ENCODE measurements around the gene SUGP2. TPM values are rescaled to one million over a fixed set of nuclear protein-coding genes. Genes with fewer than 3 reads are reported as not detected.

Gene SUGP2
- total RNA-seq, 1 donor = 41.5 TPM

DNA sequence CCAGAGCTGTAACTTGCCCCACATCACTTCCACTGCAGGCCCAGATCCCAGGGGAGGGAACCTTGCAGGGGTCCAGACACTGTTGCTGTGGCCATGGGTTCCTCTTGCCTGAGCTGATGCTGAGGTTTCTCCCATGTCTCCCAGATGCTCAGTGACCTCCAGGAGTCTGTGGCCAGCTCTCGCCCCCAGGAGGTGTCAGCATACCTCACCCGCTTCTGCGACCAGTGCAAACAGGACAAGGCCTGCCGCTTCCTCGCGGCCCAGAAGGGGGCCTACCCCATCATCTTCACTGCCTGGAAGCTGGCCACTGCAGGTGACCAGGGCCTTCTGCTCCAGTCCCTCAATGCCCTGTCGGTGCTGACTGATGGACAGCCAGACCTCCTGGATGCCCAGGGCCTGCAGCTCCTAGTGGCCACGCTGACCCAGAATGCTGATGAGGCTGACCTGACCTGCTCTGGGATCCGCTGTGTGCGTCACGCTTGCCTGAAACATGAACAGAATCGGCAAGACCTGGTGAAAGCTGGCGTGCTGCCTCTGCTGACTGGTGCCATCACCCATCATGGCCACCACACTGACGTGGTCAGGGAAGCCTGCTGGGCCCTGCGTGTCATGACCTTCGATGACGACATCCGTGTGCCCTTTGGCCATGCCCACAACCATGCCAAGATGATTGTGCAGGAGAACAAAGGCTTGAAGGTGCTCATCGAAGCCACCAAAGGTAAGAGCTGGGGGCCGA, 18.3 kb upstream of the SUGP2 start:
- Histone ChIP-seq H3K4me3 (ENCODE audit: low read length) (no peak overlapping the region), H3K27me3 (ENCODE audit: insufficient read depth, low read length) (no peaks in the 10 kb centered on the region), H3K9me3 (ENCODE audit: low read depth, low read length) (no peaks in the 10 kb centered on the region), H3K4me1 (ENCODE audit: insufficient read depth, low read length) (no peaks in the 10 kb centered on the region)

DNA sequence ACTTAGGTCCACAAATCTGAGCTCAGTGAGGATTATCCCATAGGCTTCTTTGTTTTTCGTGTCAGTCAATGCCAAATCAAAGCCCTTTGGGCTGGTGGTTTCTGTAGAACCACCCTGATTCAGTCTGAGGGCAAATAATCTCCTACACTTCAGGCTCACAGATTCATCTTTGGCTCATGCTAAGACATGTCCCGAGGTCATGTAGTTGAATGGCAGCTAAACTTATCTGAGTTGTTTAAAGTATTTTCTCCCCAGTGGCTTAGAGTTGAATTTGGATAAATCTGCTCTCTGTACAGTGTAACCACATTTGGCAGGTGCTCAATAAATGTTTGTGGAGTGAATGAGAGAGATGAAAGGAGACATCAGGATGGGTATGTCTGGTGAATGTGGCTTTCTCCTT, 17.4 kb upstream of the SUGP2 start:
- Histone ChIP-seq H3K4me3 (ENCODE audit: low read length) (no peak overlapping the region), H3K9me3 (ENCODE audit: low read depth, low read length) (no peaks in the 10 kb centered on the region), H3K4me1 (ENCODE audit: insufficient read depth, low read length) (no peaks in the 10 kb centered on the region), H3K27me3 (ENCODE audit: insufficient read depth, low read length) (no peaks in the 10 kb centered on the region)

DNA sequence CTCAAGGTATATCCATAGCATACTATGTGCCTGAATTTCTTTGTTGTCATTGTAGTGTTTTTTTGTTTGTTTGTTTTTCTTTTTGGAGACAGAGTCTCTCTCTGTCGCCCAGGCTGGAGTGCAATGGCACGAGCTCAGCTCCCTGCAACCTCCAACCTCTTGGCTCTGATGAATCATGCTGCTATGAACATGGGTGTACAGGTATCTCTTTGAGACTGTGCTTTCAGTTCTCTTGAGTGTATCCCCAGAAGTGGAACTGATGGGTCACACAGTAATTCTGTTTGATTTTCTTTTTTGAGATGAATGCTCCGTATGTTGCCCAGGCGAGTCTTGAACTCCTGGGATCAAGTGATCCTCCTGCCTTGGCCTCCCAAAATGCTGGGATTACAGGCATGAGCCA, 16.8 kb upstream of the SUGP2 start:
- no peaks in the 10 kb centered on the region for H3K4me1 ChIP-seq (ENCODE audit: insufficient read depth, low read length)
- H3K9me3 ChIP-seq (ENCODE audit: low read depth, low read length) = no peaks in the 10 kb centered on the region
- no peaks in the 10 kb centered on the region for H3K27me3 ChIP-seq (ENCODE audit: insufficient read depth, low read length)
- H3K4me3 ChIP-seq (ENCODE audit: low read length) = no peak overlapping the region

DNA sequence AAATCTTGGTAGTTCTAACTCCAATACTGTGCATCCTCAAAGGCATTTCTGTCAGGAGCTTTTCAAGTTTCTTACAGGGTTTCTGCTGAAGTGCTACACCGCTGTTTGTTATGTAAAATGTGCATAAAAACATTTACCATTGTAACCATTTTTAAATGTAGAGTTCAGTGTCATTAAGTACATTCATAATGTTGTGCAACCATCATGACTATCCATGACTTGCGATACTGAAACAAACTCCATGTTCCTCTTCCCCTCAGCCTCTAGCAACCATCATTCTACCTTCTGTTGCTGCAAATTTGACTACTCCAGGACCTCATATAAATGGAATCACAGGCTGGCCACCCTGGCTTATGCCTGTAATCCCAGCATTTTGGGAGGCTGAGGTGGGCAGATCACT, 16.1 kb upstream of the SUGP2 start:
- H3K9me3 ChIP-seq (ENCODE audit: low read depth, low read length) = no peaks in the 10 kb centered on the region
- no peaks in the 10 kb centered on the region for H3K4me1 ChIP-seq (ENCODE audit: insufficient read depth, low read length)
- no peak overlapping the region for H3K4me3 ChIP-seq (ENCODE audit: low read length)
- H3K27me3 ChIP-seq (ENCODE audit: insufficient read depth, low read length) = no peaks in the 10 kb centered on the region

DNA sequence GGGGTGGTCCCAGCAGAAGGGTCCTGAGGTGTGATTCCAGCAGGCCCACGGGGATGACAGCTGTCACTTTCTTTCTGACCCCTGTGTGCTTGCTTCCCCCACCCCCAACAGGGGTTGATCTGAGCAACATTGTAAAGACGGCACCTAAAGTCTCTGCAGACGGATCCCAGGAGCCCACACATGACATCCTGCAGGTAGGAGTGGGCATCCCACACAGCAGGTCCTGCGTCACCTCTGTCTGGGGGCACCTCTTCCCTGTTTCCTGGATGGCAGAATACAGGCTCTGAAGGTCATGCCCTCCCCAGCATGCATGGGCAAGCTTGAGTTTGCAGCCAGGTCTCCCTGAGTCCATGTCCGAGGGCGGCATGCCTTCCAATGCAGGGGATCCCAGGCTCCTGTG, 10.6 kb upstream of the SUGP2 start:
- Histone ChIP-seq H3K4me3 (ENCODE audit: low read length) (no peak overlapping the region), H3K27me3 (ENCODE audit: insufficient read depth, low read length) (no peaks in the 10 kb centered on the region), H3K9me3 (ENCODE audit: low read depth, low read length) (no peaks in the 10 kb centered on the region), H3K4me1 (ENCODE audit: insufficient read depth, low read length) (peaks cover 19% of the 10 kb centered on the region)

DNA sequence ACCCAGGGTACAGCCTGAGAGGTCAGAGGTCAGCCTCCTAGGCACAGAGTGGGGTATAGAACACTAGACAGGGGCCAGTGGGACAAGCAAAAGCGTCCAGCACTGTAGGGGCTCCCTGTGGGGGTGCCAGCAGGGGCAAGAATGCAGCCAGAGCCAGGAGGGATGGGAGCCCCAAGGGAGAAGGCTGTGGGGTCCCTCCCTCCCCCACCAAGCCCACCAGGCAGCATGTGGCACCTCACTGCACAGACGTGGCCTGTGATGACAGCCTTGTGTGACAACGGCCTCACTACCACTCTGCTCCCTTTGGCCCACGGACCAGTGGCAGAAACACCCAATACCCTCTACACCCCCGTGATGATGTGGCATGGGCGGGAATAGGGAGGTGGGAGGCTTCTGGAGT, 10.2 kb upstream of the SUGP2 start:
- Histone ChIP-seq H3K4me1 (ENCODE audit: insufficient read depth, low read length) (peaks cover 19% of the 10 kb centered on the region), H3K4me3 (ENCODE audit: low read length) (no peak overlapping the region), H3K9me3 (ENCODE audit: low read depth, low read length) (no peaks in the 10 kb centered on the region), H3K27me3 (ENCODE audit: insufficient read depth, low read length) (no peaks in the 10 kb centered on the region)

DNA sequence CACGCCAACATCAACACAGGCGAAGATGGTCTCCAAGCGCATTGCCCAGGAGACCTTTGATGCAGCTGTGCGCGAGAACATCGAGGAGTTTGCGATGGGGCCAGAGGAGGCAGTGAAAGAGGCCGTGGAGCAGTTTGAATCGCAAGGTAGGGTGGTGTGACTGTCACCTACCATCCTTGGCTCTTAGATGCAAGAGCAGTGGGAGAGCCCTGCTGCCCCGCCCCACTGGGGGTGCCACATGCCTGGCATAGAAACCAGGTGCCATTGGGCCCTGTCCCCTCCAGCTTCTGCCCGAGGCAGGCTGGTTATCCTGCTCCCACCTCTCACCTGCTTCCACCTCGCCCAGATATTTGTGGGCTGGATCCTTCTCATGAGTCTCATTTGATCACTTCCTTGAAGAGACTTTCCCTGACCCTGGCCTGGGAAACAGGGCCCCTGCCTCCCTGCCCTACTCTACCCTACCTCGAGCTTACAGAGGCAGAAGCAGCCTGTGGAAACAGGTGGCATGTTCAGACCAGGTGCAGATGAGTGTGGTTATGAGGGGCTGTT, 9.5 kb upstream of the SUGP2 start:
- peaks cover 19% of the 10 kb centered on the region for H3K4me1 ChIP-seq (ENCODE audit: insufficient read depth, low read length)
- no peak overlapping the region for H3K4me3 ChIP-seq (ENCODE audit: low read length)
- no peaks in the 10 kb centered on the region for H3K9me3 ChIP-seq (ENCODE audit: low read depth, low read length)
- no peaks in the 10 kb centered on the region for H3K27me3 ChIP-seq (ENCODE audit: insufficient read depth, low read length)

DNA sequence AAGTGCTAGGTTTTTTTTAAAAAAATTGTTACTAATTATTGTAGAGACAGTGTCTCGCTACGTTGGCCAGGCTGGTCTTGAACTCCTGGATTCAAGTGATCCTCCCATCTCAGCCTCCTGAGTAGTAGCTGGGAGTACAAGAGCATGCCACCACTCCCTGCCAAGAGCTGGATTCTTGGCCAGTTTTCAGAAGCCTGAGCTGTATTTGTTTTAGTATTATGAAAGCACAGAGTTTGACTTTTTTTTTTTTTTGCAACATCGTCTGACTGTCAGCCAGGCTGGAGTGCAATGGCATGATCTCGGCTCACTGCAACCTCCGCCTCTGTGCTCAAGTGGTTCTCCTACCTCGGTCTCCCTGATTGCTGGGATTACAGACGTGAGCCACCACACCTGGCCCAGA, 7.1 kb upstream of the SUGP2 start:
- Histone ChIP-seq H3K4me1 (ENCODE audit: insufficient read depth, low read length) (peaks cover 20% of the 10 kb centered on the region), H3K4me3 (ENCODE audit: low read length) (no peak overlapping the region), H3K27me3 (ENCODE audit: insufficient read depth, low read length) (no peaks in the 10 kb centered on the region), H3K9me3 (ENCODE audit: low read depth, low read length) (no peaks in the 10 kb centered on the region)

DNA sequence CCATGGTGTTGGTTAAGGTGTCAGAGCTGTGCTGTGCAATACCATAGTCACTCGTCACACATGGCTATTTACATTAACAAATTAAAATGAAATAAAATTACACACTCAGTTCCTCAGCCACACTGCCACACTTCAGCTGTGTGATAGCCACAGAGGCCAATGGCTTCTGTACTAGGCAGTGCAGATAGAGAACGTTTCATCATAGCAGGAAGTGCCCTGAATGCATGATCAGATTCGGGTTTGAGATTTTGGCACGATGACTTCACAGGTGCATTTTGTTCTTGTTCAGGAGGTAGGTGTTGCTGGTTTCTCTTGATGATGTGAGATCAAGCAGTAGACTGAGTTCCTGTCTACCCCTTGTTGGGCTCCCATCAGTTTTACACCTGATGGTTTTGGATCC, 6.6 kb upstream of the SUGP2 start:
- Histone ChIP-seq H3K4me3 (ENCODE audit: low read length) (no peak overlapping the region), H3K9me3 (ENCODE audit: low read depth, low read length) (no peaks in the 10 kb centered on the region), H3K4me1 (ENCODE audit: insufficient read depth, low read length) (peaks cover 24% of the 10 kb centered on the region), H3K27me3 (ENCODE audit: insufficient read depth, low read length) (no peaks in the 10 kb centered on the region)

DNA sequence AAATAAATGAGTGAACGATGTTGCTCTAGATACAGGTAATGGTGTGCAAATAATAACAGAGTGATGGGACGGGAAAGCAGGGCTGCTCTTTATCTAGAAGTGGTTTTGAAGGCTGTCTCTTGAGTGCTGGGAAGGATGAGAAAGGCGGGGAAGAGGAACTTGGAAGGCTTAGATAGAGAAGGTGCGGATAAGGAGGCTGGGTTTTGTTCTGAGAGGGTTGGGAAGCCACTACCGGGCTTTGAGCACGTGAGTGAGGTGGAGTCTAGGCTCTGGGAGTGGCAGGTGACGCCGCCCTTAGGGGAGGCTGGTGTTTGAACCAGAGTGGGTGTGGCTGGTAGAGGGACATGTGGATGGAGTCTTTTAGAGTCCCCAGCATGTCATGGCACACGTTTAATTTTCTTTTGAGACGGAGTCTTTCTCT, 897 bp upstream of the SUGP2 start:
- Histone ChIP-seq H3K4me1 (ENCODE audit: insufficient read depth, low read length) (peaks cover 35% of the 10 kb centered on the region), H3K4me3 (ENCODE audit: low read length) (peak overlapping the region; percentile 81), H3K27me3 (ENCODE audit: insufficient read depth, low read length) (no peaks in the 10 kb centered on the region), H3K9me3 (ENCODE audit: low read depth, low read length) (no peaks in the 10 kb centered on the region)

DNA sequence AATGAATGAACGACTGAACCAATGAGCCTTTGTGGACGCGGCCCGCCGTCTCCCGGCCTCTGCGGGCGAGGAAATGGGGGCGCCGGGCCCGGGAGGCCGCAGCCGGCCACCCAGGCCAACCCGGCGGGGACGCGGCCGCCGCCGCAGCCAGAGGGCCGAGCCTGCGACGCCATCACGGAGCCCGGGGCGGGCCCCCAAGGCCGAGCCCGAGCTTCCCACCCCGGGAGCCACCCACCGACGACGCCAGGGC, 216 bp downstream of the SUGP2 start:
- H3K4me3 ChIP-seq (ENCODE audit: low read length) = peak overlapping the region; percentile 81
- H3K4me1 ChIP-seq (ENCODE audit: insufficient read depth, low read length) = peaks cover 32% of the 10 kb centered on the region
- no peaks in the 10 kb centered on the region for H3K9me3 ChIP-seq (ENCODE audit: low read depth, low read length)
- no peaks in the 10 kb centered on the region for H3K27me3 ChIP-seq (ENCODE audit: insufficient read depth, low read length)

DNA sequence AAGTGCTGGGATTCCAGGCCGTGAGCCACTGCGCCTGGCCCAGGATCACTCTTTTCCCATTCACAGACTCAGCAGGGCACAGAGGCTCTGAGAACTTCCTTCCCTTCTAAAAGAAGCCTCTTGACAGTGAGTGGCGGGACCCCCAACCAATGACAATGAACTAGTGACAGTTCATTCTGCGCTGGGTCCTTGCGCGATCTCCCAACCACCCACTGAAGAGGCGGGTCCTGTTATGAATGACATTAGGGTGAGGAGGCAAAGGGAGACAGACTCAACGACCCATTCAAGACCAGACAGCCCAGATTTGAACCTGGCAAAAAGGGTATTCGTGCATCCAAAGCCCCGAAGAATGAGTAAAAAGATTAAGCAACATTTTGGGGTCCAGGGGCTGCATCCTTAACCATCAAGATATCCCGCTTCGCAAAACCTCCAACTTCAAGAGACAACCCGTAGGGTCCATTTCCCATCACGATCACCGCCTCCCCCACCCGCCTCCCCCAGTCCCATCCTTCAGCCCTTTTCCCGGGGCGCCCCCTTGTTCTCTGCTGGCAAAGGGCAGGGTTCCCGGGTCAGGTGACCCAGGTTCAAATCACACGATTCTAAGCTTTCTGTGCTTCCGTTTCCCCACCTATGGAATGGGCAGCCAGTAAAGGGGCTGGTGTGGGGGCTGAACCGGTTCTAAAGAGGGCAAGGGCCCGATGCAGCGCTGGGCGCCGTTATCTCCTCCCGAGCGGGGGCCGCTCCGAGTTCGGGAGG, 719 bp downstream of the SUGP2 start:
- peak overlapping the region; percentile 81 for H3K4me3 ChIP-seq (ENCODE audit: low read length)
- H3K9me3 ChIP-seq (ENCODE audit: low read depth, low read length) = no peaks in the 10 kb centered on the region
- peaks cover 32% of the 10 kb centered on the region for H3K4me1 ChIP-seq (ENCODE audit: insufficient read depth, low read length)
- H3K27me3 ChIP-seq (ENCODE audit: insufficient read depth, low read length) = no peaks in the 10 kb centered on the region

DNA sequence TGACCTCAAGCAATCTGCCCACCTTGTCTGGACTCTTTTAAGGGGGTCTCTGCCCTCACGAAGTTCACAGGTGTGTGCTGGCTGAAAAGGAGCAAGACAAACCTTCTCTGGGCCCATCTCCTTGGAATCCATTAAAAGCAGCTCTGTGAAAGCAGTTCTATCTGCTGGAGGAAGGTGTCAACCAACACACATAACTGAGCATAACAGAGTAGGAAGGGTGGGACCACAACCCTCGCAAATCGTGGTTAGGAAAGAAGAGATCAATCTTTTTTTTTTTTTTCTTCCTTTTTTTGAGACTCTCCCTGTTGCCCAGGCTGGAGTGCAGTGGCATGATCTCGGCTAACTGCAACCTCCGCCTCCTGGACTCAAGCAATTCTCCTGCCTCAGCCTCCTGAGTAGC, 1.4 kb downstream of the SUGP2 start:
- no peak overlapping the region for H3K4me3 ChIP-seq (ENCODE audit: low read length)

DNA sequence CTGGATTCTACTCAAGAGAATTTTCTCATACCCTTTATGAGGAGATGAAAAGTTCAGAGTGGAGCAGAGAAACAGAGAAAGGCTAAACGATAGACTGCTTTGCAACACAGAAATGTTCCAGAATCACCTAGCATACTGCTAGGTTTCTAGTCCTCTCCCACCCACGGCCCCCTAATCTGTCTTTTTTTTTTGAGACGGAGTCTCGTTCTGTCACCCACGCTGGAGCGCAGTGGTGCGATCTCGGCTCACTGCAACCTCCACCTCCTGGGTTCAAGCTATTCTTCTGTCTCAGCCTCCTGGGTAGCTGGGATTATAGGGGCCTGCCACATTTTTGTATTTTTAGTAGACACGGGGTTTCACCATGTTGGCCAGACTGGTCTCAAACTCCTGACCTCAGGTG, 4.8 kb downstream of the SUGP2 start:
- Histone ChIP-seq H3K27me3 (ENCODE audit: insufficient read depth, low read length) (no peaks in the 10 kb centered on the region), H3K4me3 (ENCODE audit: low read length) (no peak overlapping the region), H3K4me1 (ENCODE audit: insufficient read depth, low read length) (peaks cover 16% of the 10 kb centered on the region), H3K9me3 (ENCODE audit: low read depth, low read length) (no peaks in the 10 kb centered on the region)

More for the DNA sequence above, 1.4 kb downstream of the SUGP2 start:
- peaks cover 32% of the 10 kb centered on the region for H3K4me1 ChIP-seq (ENCODE audit: insufficient read depth, low read length)
- no peaks in the 10 kb centered on the region for H3K9me3 ChIP-seq (ENCODE audit: low read depth, low read length)
- no peaks in the 10 kb centered on the region for H3K27me3 ChIP-seq (ENCODE audit: insufficient read depth, low read length)

DNA sequence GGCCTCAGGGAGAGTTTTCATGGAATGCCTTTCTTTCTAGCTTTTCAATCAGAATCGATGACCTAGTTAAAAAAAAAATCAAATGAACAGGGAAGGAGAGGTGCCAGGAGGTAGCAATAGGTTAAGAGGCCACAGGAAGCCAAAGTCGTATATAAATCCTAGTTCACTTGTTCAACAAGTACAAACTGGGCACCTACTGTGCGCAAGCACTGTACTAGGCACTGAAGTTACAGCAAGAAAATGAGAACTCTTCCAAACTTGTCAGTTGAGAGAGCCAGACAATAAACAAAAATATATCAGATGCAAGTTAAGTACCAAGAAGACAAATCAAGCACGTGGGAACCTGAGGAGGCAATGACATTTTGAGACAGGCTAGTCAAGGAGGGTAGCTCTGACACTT, 6.1 kb downstream of the SUGP2 start:
- H3K4me1 ChIP-seq (ENCODE audit: insufficient read depth, low read length) = peaks cover 9% of the 10 kb centered on the region
- H3K4me3 ChIP-seq (ENCODE audit: low read length) = no peak overlapping the region
- H3K9me3 ChIP-seq (ENCODE audit: low read depth, low read length) = no peaks in the 10 kb centered on the region
- H3K27me3 ChIP-seq (ENCODE audit: insufficient read depth, low read length) = no peaks in the 10 kb centered on the region

All from mononuclear cell (primary cell).